HG02884 (cell line): Measurements from ENCODE around the gene ITIH2.
"Not testable (repeated sequence)": the region's sequence is repeated elsewhere in the genome, so short reads cannot be mapped to it uniquely, and the experiment has no call there.

Experiments used
- ATAC-seq: cut with Tn5 transposase; IDR thresholded peaks from one replicate; pipeline ENCODE4 v1.9.1; 2021; ENCODE audit warnings: mild to moderate bottlenecking, moderate library complexity; ENCODE audit not compliant: unreplicated experiment

The ITIH2 gene

GRCh38 chr10:7703140-7703539 lies at the start of gene ITIH2:
Gene ITIH2, plus strand, starts transcription at chr10:7703316. Its CDS starts 119 bp downstream, at chr10:7703435.
- no peak for ATAC-seq

- not testable (repeated sequence) for ATAC-seq
These were observed 46.0 kb upstream of the ITIH2 start for GRCh38 chr10:7657079-7657478.

GRCh38 chr10:7657552-7657951 lies 45.6 kb upstream of the ITIH2 start:
- ATAC-seq, result no peak

- ATAC-seq, result no peak
These were observed 43.6 kb upstream of the ITIH2 start for GRCh38 chr10:7659560-7659959.

- ATAC-seq, result no peak
These were observed 40.6 kb upstream of the ITIH2 start for GRCh38 chr10:7662522-7662921.

- no peak for ATAC-seq
These were observed 38.4 kb upstream of the ITIH2 start for GRCh38 chr10:7664707-7665106.

- ATAC-seq, result no peak
These were observed 37.3 kb upstream of the ITIH2 start for GRCh38 chr10:7665767-7666166.

- ATAC-seq, result no peak
These were observed 36.7 kb upstream of the ITIH2 start, which contains the start of gene ITIH5 for GRCh38 chr10:7666253-7667023. Gene ITIH5, minus strand, starts transcription at chr10:7666966. Its CDS starts 74 bp downstream, at chr10:7666892.

- no peak for ATAC-seq
These were observed 35.6 kb upstream of the ITIH2 start for GRCh38 chr10:7667262-7668141.

- no peak for ATAC-seq
These were observed 33.0 kb upstream of the ITIH2 start for GRCh38 chr10:7670157-7670556.

- ATAC-seq, result no peak
These were observed 30.6 kb upstream of the ITIH2 start for GRCh38 chr10:7672341-7673134.

- ATAC-seq, result no peak
These were observed 23.9 kb upstream of the ITIH2 start for GRCh38 chr10:7679256-7679655.

GRCh38 chr10:7680078-7680477 lies 23.0 kb upstream of the ITIH2 start:
- not testable (repeated sequence) for ATAC-seq

GRCh38 chr10:7686351-7687171 lies 16.6 kb upstream of the ITIH2 start:
- ATAC-seq, result no peak

- ATAC-seq, result peak; percentile 97
These were observed 15.7 kb upstream of the ITIH2 start for GRCh38 chr10:7687228-7687907.

GRCh38 chr10:7689591-7689990 lies 13.5 kb upstream of the ITIH2 start:
- ATAC-seq, result no peak

- not testable (repeated sequence) for ATAC-seq
These were observed 12.1 kb upstream of the ITIH2 start for GRCh38 chr10:7690885-7691597.

GRCh38 chr10:7692368-7692767 lies 10.7 kb upstream of the ITIH2 start:
- not testable (repeated sequence) for ATAC-seq

- not testable (repeated sequence) for ATAC-seq
These were observed 9.9 kb upstream of the ITIH2 start for GRCh38 chr10:7693194-7693593.
